HFFc6 (cell line): ENCODE results near the gene CMTM4. TPM values are rescaled to one million over a fixed set of nuclear protein-coding genes. Genes with fewer than 3 reads are reported as not detected.

Experiments used
- DNase-seq: peaks from one replicate; pipeline ENCODE4 v3.0.0-alpha.2; 2018
- H3K27ac Mint-ChIP-seq: 2 replicates; pipeline ENCODE4 v1.8.0; 2020; ENCODE audit warnings: mild to moderate bottlenecking, mixed read lengths
- H3K27me3 Mint-ChIP-seq: 2 replicates; pipeline ENCODE4 v1.8.0; 2021; ENCODE audit warnings: mild to moderate bottlenecking, moderate library complexity, mixed read lengths; ENCODE audit not compliant: insufficient read depth
- H3K36me3 Mint-ChIP-seq: 2 replicates; pipeline ENCODE4 v1.8.0; 2021; ENCODE audit warnings: low read depth, mixed read lengths
- H3K4me1 Mint-ChIP-seq: 2 replicates; pipeline ENCODE4 v1.8.0; 2020; ENCODE audit warnings: low read depth, mixed read lengths
- H3K4me3 Mint-ChIP-seq: 2 replicates; pipeline ENCODE4 v1.8.0; 2020; ENCODE audit warnings: mild to moderate bottlenecking, moderate library complexity, mixed read lengths
- H3K9me3 Mint-ChIP-seq: 2 replicates; pipeline ENCODE4 v1.8.0; 2020; ENCODE audit warnings: mild to moderate bottlenecking, mixed read lengths
- total RNA-seq, 6 experiments: library from RNA; stranded (reverse); fragmentation: NEBNext Ultra II Directional; extraction: Animal tissue kit (Norgen Biotek cat#: 25700); gene quantifications; 2 replicates in 1 of 6; 3 replicates in 5 of 6; pipeline ENCODE4 v1.2.3, GENCODE V29; 2021
- TF ChIP-seq, protein P1 (sequence below): fragments of 200-600 bp; sonication (generic); IDR thresholded peaks from 2 replicates; pipeline ENCODE4 v1.5.0; 2021; ENCODE audit warnings: antibody characterized with exemption, mild to moderate bottlenecking

The CMTM4 gene
- total RNA-seq, 6 experiments from 2014 or later = 14.2 to 22.0 (median 18.8) TPM

DNA sequence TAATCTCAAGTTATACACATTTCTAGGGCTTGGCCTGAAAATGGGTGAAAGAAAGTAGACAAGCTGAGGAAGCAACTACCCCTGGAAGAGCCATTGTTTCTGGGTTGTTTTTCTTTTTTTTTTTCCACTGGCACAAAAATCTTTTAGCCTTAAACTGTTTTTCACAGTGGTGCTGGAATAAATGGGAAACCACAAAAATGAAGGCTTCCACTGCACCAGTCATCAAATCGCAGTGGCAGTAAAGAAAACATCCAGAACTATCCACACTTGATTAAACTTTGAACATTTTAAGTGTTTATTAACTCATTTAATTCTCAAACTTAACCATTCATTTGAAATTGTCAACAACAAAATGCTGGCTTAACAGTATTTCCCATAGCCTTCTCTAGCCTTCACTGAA, 14.3 kb downstream of the CMTM4 start:
- H3K4me3 Mint-ChIP-seq = no peak overlapping the region
- H3K9me3 Mint-ChIP-seq = no peaks in the 10 kb centered on the region
- no peaks in the 10 kb centered on the region; the same call in 1 of the 2 replicates for H3K27me3 Mint-ChIP-seq
- peaks cover 5% of the 10 kb centered on the region; the same call in 1 of the 2 replicates for H3K36me3 Mint-ChIP-seq
- DNase-seq = no peak
- TF ChIP-seq, protein P1, sequence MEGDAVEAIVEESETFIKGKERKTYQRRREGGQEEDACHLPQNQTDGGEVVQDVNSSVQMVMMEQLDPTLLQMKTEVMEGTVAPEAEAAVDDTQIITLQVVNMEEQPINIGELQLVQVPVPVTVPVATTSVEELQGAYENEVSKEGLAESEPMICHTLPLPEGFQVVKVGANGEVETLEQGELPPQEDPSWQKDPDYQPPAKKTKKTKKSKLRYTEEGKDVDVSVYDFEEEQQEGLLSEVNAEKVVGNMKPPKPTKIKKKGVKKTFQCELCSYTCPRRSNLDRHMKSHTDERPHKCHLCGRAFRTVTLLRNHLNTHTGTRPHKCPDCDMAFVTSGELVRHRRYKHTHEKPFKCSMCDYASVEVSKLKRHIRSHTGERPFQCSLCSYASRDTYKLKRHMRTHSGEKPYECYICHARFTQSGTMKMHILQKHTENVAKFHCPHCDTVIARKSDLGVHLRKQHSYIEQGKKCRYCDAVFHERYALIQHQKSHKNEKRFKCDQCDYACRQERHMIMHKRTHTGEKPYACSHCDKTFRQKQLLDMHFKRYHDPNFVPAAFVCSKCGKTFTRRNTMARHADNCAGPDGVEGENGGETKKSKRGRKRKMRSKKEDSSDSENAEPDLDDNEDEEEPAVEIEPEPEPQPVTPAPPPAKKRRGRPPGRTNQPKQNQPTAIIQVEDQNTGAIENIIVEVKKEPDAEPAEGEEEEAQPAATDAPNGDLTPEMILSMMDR = no peak
- peaks cover 23% of the 10 kb centered on the region for H3K4me1 Mint-ChIP-seq
- H3K27ac Mint-ChIP-seq = peak overlapping the region; percentile 54

- TF ChIP-seq, protein P1 = no peak
- Mint-ChIP-seq H3K4me3 (no peak overlapping the region), H3K4me1 (peaks cover 24% of the 10 kb centered on the region), H3K27ac (peak overlapping the region; percentile 54; the same call in 1 of the 2 replicates), H3K27me3 (no peaks in the 10 kb centered on the region; the same call in 1 of the 2 replicates), H3K9me3 (no peaks in the 10 kb centered on the region), H3K36me3 (peaks cover 5% of the 10 kb centered on the region; the same call in 1 of the 2 replicates)
- DNase-seq = no peak
Measured at GRCh38 chr16:66681676-66682075, 14.9 kb downstream of the CMTM4 start.

- Mint-ChIP-seq H3K4me3 (no peak overlapping the region), H3K27me3 (peaks cover 1% of the 10 kb centered on the region), H3K27ac (peak overlapping the region; percentile 54; the same call in 1 of the 2 replicates), H3K36me3 (peaks cover 5% of the 10 kb centered on the region; the same call in 1 of the 2 replicates), H3K9me3 (no peaks in the 10 kb centered on the region), H3K4me1 (peaks cover 33% of the 10 kb centered on the region)
- DNase-seq = no peak
- TF ChIP-seq, protein P1 = no peak
Measured at GRCh38 chr16:66678337-66678736, 18.2 kb downstream of the CMTM4 start.

- Mint-ChIP-seq H3K27ac (peak overlapping the region; percentile 54; the same call in 1 of the 2 replicates), H3K36me3 (peaks cover 5% of the 10 kb centered on the region; the same call in 1 of the 2 replicates), H3K4me1 (peaks cover 32% of the 10 kb centered on the region), H3K4me3 (no peak overlapping the region), H3K27me3 (peaks cover 1% of the 10 kb centered on the region), H3K9me3 (no peaks in the 10 kb centered on the region)
- no peak for DNase-seq
- TF ChIP-seq, protein P1 = no peak
Measured at GRCh38 chr16:66677836-66678235, 18.7 kb downstream of the CMTM4 start.

- H3K27me3 Mint-ChIP-seq = peaks cover 1% of the 10 kb centered on the region
- H3K4me3 Mint-ChIP-seq = no peak overlapping the region
Measured at GRCh38 chr16:66677179-66677578, 19.4 kb downstream of the CMTM4 start.

More at GRCh38 chr16:66677179-66677578, 19.4 kb downstream of the CMTM4 start:
- peaks cover 26% of the 10 kb centered on the region for H3K4me1 Mint-ChIP-seq
- no peak overlapping the region for H3K27ac Mint-ChIP-seq
- no peaks in the 10 kb centered on the region for H3K9me3 Mint-ChIP-seq
- no peak for DNase-seq
- peaks cover 5% of the 10 kb centered on the region; the same call in 1 of the 2 replicates for H3K36me3 Mint-ChIP-seq
- TF ChIP-seq, protein P1 = no peak
